GM03348 (cell line): ENCODE data around the gene CCL2.

Source experiments
- DNase-seq: peaks from one replicate; pipeline ENCODE4 v3.0.0; 2012; ENCODE audit warnings: low spot score

The CCL2 gene

GRCh38 chr17:34241062-34241461 is 14.0 kb upstream of the CCL2 start:
- DNase-seq = peak; percentile 47

GRCh38 chr17:34242587-34243363 is 12.3 kb upstream of the CCL2 start:
- no peak for DNase-seq

- no peak for DNase-seq
Observed at GRCh38 chr17:34243364-34244320, 11.4 kb upstream of the CCL2 start.

GRCh38 chr17:34245351-34245905 is 9.7 kb upstream of the CCL2 start:
- DNase-seq = no peak

- DNase-seq = no peak
Observed at GRCh38 chr17:34246446-34246845, 8.6 kb upstream of the CCL2 start.

GRCh38 chr17:34246881-34247280 is 8.2 kb upstream of the CCL2 start:
- no peak for DNase-seq

GRCh38 chr17:34248511-34249024 is 6.5 kb upstream of the CCL2 start:
- DNase-seq = peak; percentile 60

GRCh38 chr17:34249061-34249460 is 6.0 kb upstream of the CCL2 start:
- no peak for DNase-seq

GRCh38 chr17:34249478-34249877 is 5.6 kb upstream of the CCL2 start:
- DNase-seq = no peak

- no peak for DNase-seq
Observed at GRCh38 chr17:34251186-34251585, 3.9 kb upstream of the CCL2 start.

- DNase-seq = no peak
Observed at GRCh38 chr17:34252095-34252443, 3.0 kb upstream of the CCL2 start.

- peak; percentile 91 for DNase-seq
Observed at GRCh38 chr17:34252444-34253138, 2.5 kb upstream of the CCL2 start.

GRCh38 chr17:34253139-34253525 is 2.0 kb upstream of the CCL2 start:
- no peak for DNase-seq

GRCh38 chr17:34254146-34254545 is 939 bp upstream of the CCL2 start:
- peak; percentile 77 for DNase-seq

GRCh38 chr17:34255381-34255732 is 272 bp downstream of the CCL2 start:
- no peak for DNase-seq

- DNase-seq = no peak
Observed at GRCh38 chr17:34255841-34256240, 756 bp downstream of the CCL2 start.

- DNase-seq = no peak
Observed at GRCh38 chr17:34257299-34257985, 2.4 kb downstream of the CCL2 start.

- no peak for DNase-seq
Observed at GRCh38 chr17:34257986-34258326, 2.9 kb downstream of the CCL2 start.

- peak; percentile 57 for DNase-seq
Observed at GRCh38 chr17:34259146-34259545, 4.1 kb downstream of the CCL2 start.

GRCh38 chr17:34260861-34261260 is 5.8 kb downstream of the CCL2 start:
- DNase-seq = no peak

- DNase-seq = no peak
Observed at GRCh38 chr17:34261568-34262337, 6.7 kb downstream of the CCL2 start.
